Heart left ventricle (tissue), 16 donors: Measurements from ENCODE around the gene SH2D3C. TPM values are rescaled to one million over a fixed set of nuclear protein-coding genes. Genes with fewer than 3 reads are reported as not detected.

ENCODE experiments used
- ATAC-seq, 4 donors: fragments of 200-7000 bp; cut with Tn5 transposase; one replicate each; pipeline ENCODE4 v1.9.1; 2020 to 2022; ENCODE audit warnings: moderate library complexity in 4 of 4, mild to moderate bottlenecking in 3 of 4, moderate number of reproducible peaks in 1 of 4
- DNase-seq, 5 donors: peaks; one replicate each; pipeline ENCODE4 v3.0.0-alpha.2; 2020
- H3K27ac ChIP-seq, 12 donors: fragments of 200-600 bp; sonication (generic) in 4 of 12; one replicate each; pipeline versions ENCODE4 v1.5.0 to v1.8.0; 2016 to 2022; ENCODE audit warnings: mild to moderate bottlenecking in 2 of 12
- H3K27me3 ChIP-seq, 9 donors: fragments of 200-600 bp; sonication (generic) in 2 of 9; one replicate each; pipeline versions ENCODE4 v1.5.1 to v1.8.0; 2016 to 2022; ENCODE audit warnings: mild to moderate bottlenecking in 3 of 9
- H3K36me3 ChIP-seq, 9 donors: fragments of 200-600 bp; sonication (generic) in 2 of 9; one replicate each; pipeline versions ENCODE4 v1.5.0 to v1.8.0; 2018 to 2022; ENCODE audit warnings: mild to moderate bottlenecking in 2 of 9
- H3K4me1 ChIP-seq, 12 donors: fragments of 200-600 bp; sonication (generic) in 4 of 12; one replicate each; pipeline versions ENCODE4 v1.5.0 to v1.8.0; 2016 to 2022; ENCODE audit warnings: mild to moderate bottlenecking in 3 of 12
- H3K4me3 ChIP-seq, 12 donors: fragments of 200-600 bp; sonication (generic) in 4 of 12; one replicate each; pipeline versions ENCODE4 v1.5.0 to v1.8.0; 2017 to 2022; ENCODE audit warnings: mild to moderate bottlenecking in 9 of 12, moderate library complexity in 4 of 12
- H3K9me3 ChIP-seq, 12 donors: fragments of 200-600 bp; sonication (generic) in 4 of 12; one replicate each; pipeline versions ENCODE4 v1.5.0 to v1.8.0; 2016 to 2022; ENCODE audit warnings: mild to moderate bottlenecking in 1 of 12
- POLR2A ChIP-seq, 2 donors: fragments of 450-650 bp; IDR thresholded peaks; one replicate each; pipeline ENCODE4 v1.6.1; 2017; ENCODE audit warnings: antibody characterized with exemption in 2 of 2, mild to moderate bottlenecking in 2 of 2, moderate library complexity in 2 of 2
- WGBS, 4 donors: extraction: QIAGEN DNeasy Blood & Tissue Kit in 2 of 4; methylation state at CpG; one replicate each; pipeline versions ENCODE4 v1.1.5 to v1.1.7; 2013 to 2018; 5-methylcytosine and 5-hydroxymethylcytosine counted together
- intact Hi-C, 10 donors: fragments of 100-400 bp; cut with DNase I; formaldehyde crosslinking; loops; one replicate each; pipeline versions ENCODE4 v1.11.1 to v1.14.2; 2022
- polyA plus RNA-seq, 2 donors: library from polyadenylated mRNA; stranded (reverse); fragments of 200-250 nt; gene quantifications; one replicate each; pipeline ENCODE4 v1.2.3, GENCODE V29; 2013
- total RNA-seq, 9 donors: library from RNA; depleted of rRNA in 2 of 9; stranded (reverse); fragments of >200 nt in 2 of 9; fragmentation: NEBNext Ultra II Directional in 3 of 9; extraction: Animal tissue kit (Norgen Biotek cat#: 25700) in 3 of 9; gene quantifications; one replicate each; pipeline versions ENCODE4 v1.1.0 to v1.2.4, GENCODE V29; 2016 to 2023
- TF ChIP-seq, protein P1 (sequence below), 12 donors: fragments of 200-600 bp; sonication (generic) in 4 of 12; IDR thresholded peaks; one replicate each; pipeline versions ENCODE4 v1.5.0 to v1.8.0; 2018 to 2022; ENCODE audit warnings: antibody characterized with exemption in 12 of 12, mild to moderate bottlenecking in 5 of 12
- donor health status: ischemic (EF 13 %, LVEDD 7.1; RV severe dilation, severe dysfunction).
- donor health status: healthy with polysubstance abuse.
- donor health status: DM: no; HTN: yes; CAD: no.
- donor health status: DM: no; HTN: no; CAD: no.
- donor health status: ischemic (EF 25% LVEDD 6.9; RV normal size, moderate dysfunction).
- donor health status: ischemic (EF 25% LVEDD 5.7; RV mildly dilated, moderate dysfunction).
- donor health status: healthy.
- donor health status: DM: yes; HTN: yes; CAD: no.
- donor health status: ischemic (EF 35%, LVEDD 5.7; RV mildly dilated, moderate dysfunction).
- donor health status: nonischemic (EF 11% LVEDD 7.7; RV severe dilation, severe dysfunction).
- donor health status: DM: yes; HTN: yes; CAD: no.
- donor health status: PGD.
- donor health status: ischemic (EF 29% LVEDD 5.4; RV normal size, mild dysfunction).
- donor health status: nonischemic (EF 23%, LVEDD 6.1; RV moderate dilation, normal function).

The SH2D3C gene
- total and polyA plus RNA-seq, 11 donors: 13.7 to 38.9 (median 21.0) TPM

DNA sequence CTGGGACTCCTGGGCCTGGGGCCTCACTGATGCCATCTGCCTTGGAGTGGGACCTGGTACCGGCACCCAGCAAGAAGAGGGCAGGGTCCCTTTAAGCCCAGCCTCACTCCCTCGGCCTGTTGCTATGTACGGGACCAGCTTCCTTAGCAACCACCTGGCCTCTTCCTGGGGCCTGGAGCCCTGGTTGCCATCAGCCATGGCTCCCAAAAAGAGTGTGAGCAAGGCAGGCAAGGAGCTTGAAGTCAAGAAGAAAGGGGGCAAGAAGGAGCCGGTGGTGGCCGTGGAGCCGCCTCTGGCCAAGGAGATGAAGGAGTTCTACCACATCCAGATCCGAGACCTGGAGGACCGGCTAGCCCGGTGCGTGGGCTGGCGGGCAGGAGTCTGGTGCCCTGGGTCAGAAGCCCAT lies 71.6 kb downstream of the SH2D3C start, which contains the start of gene CFAP157:
Gene CFAP157 (plus strand): TSS at position 153 of the 406 bp plus-strand sequence. CDS start 44 bp downstream, at position 197.
- ATAC-seq (peak in 2 of 4 donors; percentile 17 to 30), DNase-seq (no peak)
- Histone ChIP-seq H3K36me3 (no peaks in the 10 kb centered on the region), H3K27me3 (no peaks in the 10 kb centered on the region), H3K4me3 (no peak within 1 kb of the TSS), H3K27ac (no peak within 1 kb of the TSS), H3K4me1 (peaks cover 0 to 9% (median 0%) of the 10 kb centered on the region in 12 donors), H3K9me3 (no peaks in the 10 kb centered on the region)
- WGBS, 4 donors: 55 to 69% (median 66%) methylated on average over 11 of the region's 11 CpGs
- intact Hi-C loops: no loop called here
- TF ChIP-seq POLR2A (IDR thresholded peaks at IDR 0.05): no peak

DNA sequence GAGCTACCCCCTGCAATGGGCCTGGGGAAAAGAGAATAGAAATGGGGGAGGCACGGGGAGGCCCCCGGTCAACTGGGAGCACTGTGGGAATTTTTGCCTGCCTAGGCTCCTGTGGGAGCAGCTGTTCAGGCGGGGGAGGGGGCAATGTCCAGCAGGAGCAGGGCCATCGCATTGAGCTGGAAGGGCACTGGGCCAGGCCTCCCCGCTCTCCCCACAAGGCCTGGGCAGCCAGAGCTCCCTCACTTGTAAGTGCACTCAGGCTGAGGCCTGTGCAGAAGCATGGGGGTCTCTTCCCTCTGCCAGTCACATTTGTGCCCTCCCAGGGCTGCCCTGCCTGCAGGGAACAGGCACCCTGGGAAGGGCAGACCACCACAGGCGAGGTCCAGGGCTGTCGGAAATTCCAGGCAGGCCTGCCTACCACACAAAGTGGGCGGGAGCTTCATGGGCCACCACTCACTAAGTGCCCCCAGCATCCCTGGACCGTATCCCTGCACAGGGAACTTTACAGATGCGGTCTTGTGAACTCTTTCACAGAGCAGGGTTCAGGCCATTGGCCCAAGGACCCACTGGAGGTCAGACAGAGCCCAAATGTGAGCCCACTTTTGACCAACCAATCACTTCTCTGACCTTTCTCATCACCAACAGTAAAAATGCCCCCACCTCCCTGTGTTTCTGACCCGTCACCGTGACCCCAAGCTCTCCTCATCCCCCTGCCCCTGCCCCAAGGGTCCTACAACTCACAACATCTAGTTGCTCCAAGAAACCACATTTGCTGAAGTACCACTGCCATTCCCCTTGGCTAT lies 72.7 kb downstream of the SH2D3C start:
- 86 to 89% (median 87%) methylated on average over 9 to 12 of the region's 12 CpGs for WGBS, 4 donors
- Histone ChIP-seq H3K27ac (no peak overlapping the region), H3K36me3 (no peaks in the 10 kb centered on the region), H3K4me3 (no peak overlapping the region), H3K4me1 (peaks cover 0 to 9% (median 0%) of the 10 kb centered on the region in 12 donors), H3K27me3 (no peaks in the 10 kb centered on the region), H3K9me3 (no peaks in the 10 kb centered on the region)
- TF ChIP-seq, protein P1, sequence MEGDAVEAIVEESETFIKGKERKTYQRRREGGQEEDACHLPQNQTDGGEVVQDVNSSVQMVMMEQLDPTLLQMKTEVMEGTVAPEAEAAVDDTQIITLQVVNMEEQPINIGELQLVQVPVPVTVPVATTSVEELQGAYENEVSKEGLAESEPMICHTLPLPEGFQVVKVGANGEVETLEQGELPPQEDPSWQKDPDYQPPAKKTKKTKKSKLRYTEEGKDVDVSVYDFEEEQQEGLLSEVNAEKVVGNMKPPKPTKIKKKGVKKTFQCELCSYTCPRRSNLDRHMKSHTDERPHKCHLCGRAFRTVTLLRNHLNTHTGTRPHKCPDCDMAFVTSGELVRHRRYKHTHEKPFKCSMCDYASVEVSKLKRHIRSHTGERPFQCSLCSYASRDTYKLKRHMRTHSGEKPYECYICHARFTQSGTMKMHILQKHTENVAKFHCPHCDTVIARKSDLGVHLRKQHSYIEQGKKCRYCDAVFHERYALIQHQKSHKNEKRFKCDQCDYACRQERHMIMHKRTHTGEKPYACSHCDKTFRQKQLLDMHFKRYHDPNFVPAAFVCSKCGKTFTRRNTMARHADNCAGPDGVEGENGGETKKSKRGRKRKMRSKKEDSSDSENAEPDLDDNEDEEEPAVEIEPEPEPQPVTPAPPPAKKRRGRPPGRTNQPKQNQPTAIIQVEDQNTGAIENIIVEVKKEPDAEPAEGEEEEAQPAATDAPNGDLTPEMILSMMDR (IDR thresholded peaks at IDR 0.05): no peak
- TF ChIP-seq POLR2A (IDR thresholded peaks at IDR 0.05): no peak
- intact Hi-C loops: no loop called here
- ATAC-seq (no peak), DNase-seq (no peak)

DNA sequence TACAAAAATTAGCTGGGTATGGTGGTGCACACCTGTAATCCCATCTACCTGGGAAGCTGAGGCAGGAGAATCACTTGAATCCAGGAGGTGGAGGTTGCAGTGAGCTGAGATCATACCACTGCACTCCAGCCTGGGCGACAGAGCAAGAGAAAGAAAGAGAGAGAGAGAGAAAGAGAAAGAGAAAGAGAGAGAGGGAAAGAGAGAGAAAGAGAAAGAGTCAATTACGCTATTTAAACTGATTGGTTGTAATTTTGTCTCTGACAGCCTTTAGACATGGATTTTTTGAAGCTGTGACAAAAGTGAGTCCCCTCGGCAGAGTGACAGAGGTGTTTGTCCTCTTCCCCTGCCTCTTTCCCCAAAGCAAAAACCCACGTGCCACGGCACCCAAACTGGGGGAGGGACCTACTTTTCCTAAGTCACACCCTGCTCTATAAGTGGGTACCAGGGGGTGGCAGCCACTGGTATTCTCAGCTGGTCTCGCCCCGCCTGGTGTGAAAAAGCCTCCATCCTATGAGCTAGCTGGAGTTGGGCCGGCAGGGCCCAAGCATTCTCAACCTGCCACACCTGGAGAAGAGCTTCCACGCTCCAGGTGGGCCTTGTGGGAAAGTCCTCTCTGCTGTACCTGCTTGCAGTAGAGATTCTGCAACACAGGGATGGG lies 75.0 kb downstream of the SH2D3C start:
- TF ChIP-seq POLR2A (IDR thresholded peaks at IDR 0.05): no peak
- TF ChIP-seq, protein P1 (IDR thresholded peaks at IDR 0.05): no peak
- H3K27me3 ChIP-seq: no peaks in the 10 kb centered on the region
- ATAC-seq (no peak), DNase-seq (no peak)
- no peaks in the 10 kb centered on the region for H3K9me3 ChIP-seq
- H3K4me3 ChIP-seq: no peak overlapping the region
- intact Hi-C loops: no loop called here
- 74 to 84% (median 81%) methylated on average over 9 of the region's 9 CpGs for WGBS, 4 donors
- no peak overlapping the region for H3K27ac ChIP-seq
- H3K36me3 ChIP-seq: no peaks in the 10 kb centered on the region
- peaks cover 0 to 22% (median 8%) of the 10 kb centered on the region in 12 donors for H3K4me1 ChIP-seq

GRCh38 chr9:127700594-127701255 lies 77.7 kb downstream of the SH2D3C start:
- H3K27me3 ChIP-seq: no peaks in the 10 kb centered on the region
- H3K36me3 ChIP-seq: no peaks in the 10 kb centered on the region
- no peak for DNase-seq
- intact Hi-C loops: no loop called here
- ATAC-seq: no peak
- no peak overlapping the region for H3K4me3 ChIP-seq
- H3K4me1 ChIP-seq: peaks cover 0 to 14% (median 8%) of the 10 kb centered on the region in 12 donors
- 83 to 87% (median 86%) methylated on average over 5 of the region's 5 CpGs for WGBS, 4 donors
- no peak overlapping the region for H3K27ac ChIP-seq
- TF ChIP-seq POLR2A (IDR thresholded peaks at IDR 0.05): no peak
- TF ChIP-seq, protein P1 (IDR thresholded peaks at IDR 0.05): no peak
- H3K9me3 ChIP-seq: no peaks in the 10 kb centered on the region
